SK-N-SH (cell line): ENCODE measurements around the gene WNT4. TPM values are rescaled to one million over a fixed set of nuclear protein-coding genes. Genes with fewer than 3 reads are reported as not detected.
A peak's percentile ranks its signal among the peaks of the same experiment; 100 is the strongest.

ENCODE experiments used
- CTCF ChIA-PET: fragments of 300-600, 350-600 bp; formaldehyde crosslinking; extraction: SDS; loops from one replicate; lab custom pipeline; 2021; lab: Yijun Ruan, JAX
- POLR2A ChIA-PET: fragments of 350-600 bp; sonication (Branson Sonifier 250); formaldehyde crosslinking; extraction: SDS; loops from one replicate; lab custom pipeline; 2020; ENCODE audit warnings: antibody characterized with exemption, inconsistent platforms; lab: Yijun Ruan, JAX
- DNase-seq: peaks from one replicate; pipeline ENCODE4 v3.0.0; 2012
- H2AFZ ChIP-seq: fragments of 200-600 bp; sonication (generic); 2 replicates; pipeline ENCODE4 v1.8.1; 2016; ENCODE audit warnings: antibody characterized with exemption, mild to moderate bottlenecking, low read depth
- H3F3A ChIP-seq: fragments of 200-600 bp; sonication (generic); replicated peaks from 2 replicates; pipeline ENCODE3; 2016; ENCODE audit warnings: antibody characterized with exemption, mild to moderate bottlenecking; ENCODE audit not compliant: insufficient read depth
- H3K27ac ChIP-seq, 2 experiments: fragments of 200-500 bp in 1 of 2; fragments of 200-600 bp in 1 of 2; sonication (Bioruptor generic) in 1 of 2; sonication (generic), shearing (Covaris generic) in 1 of 2; 2 replicates each; pipeline versions ENCODE4 v1.5.1 to v1.6.1; 2014 to 2016; ENCODE audit warnings: low read depth in 2 of 2, inconsistent platforms in 1 of 2, low read length in 1 of 2, mild to moderate bottlenecking in 1 of 2, mixed read lengths in 1 of 2
- H3K27me3 ChIP-seq: fragments of 200-600 bp; sonication (generic), shearing (Covaris generic); 2 replicates; pipeline ENCODE4 v1.6.1; 2016; ENCODE audit warnings: mixed run types; ENCODE audit not compliant: insufficient read depth
- H3K36me3 ChIP-seq, 2 experiments: fragments of 200-500 bp in 1 of 2; fragments of 200-600 bp in 1 of 2; sonication (Bioruptor generic) in 1 of 2; sonication (generic) in 1 of 2; replicated peaks in 1 of 2; 2 replicates each; pipeline versions ENCODE3 to v1.5.1; 2014 to 2016; ENCODE audit warnings: low read length in 1 of 2, mild to moderate bottlenecking in 1 of 2; ENCODE audit not compliant: insufficient read depth in 2 of 2, control insufficient read depth in 1 of 2
- H3K4me1 ChIP-seq, 2 experiments: fragments of 200-500 bp in 1 of 2; fragments of 200-600 bp in 1 of 2; sonication (Bioruptor generic) in 1 of 2; sonication (generic), shearing (Covaris generic) in 1 of 2; 2 replicates each; pipeline versions ENCODE4 v1.5.1 to v1.6.1; 2014 to 2016; ENCODE audit warnings: low read depth in 1 of 2, low read length in 1 of 2, mixed run types in 1 of 2; ENCODE audit not compliant: insufficient read depth in 2 of 2, control insufficient read depth in 1 of 2
- H3K4me2 ChIP-seq: fragments of 200-600 bp; sonication (generic), shearing (Covaris generic); 2 replicates; pipeline ENCODE4 v1.6.1; 2017; ENCODE audit warnings: mixed run types
- H3K4me3 ChIP-seq, 2 experiments: fragments of 200-500 bp in 1 of 2; fragments of 200-600 bp in 1 of 2; sonication (Bioruptor generic) in 1 of 2; sonication (generic), shearing (Covaris generic) in 1 of 2; 2 replicates each; pipeline versions ENCODE4 v1.5.1 to v1.8.1; 2014 to 2016; ENCODE audit warnings: low read depth in 2 of 2, inconsistent platforms in 1 of 2, low read length in 1 of 2, mild to moderate bottlenecking in 1 of 2, mixed read lengths in 1 of 2, moderate library complexity in 1 of 2
- H3K79me2 ChIP-seq: fragments of 200-600 bp; sonication (generic); 2 replicates; pipeline ENCODE4 v1.8.1; 2017; ENCODE audit warnings: mild to moderate bottlenecking; ENCODE audit not compliant: insufficient read depth
- H3K9ac ChIP-seq: fragments of 200-600 bp; sonication (generic); 2 replicates; pipeline ENCODE4 v1.6.1; 2017; ENCODE audit warnings: mixed run types
- H3K9me2 ChIP-seq: fragments of 200-600 bp; sonication (generic); 2 replicates; pipeline ENCODE4 v1.6.1; 2017; ENCODE audit warnings: mixed run types
- H3K9me3 ChIP-seq: fragments of 200-600 bp; sonication (generic); 2 replicates; pipeline ENCODE4 v1.6.1; 2017; ENCODE audit warnings: mixed run types, mild to moderate bottlenecking, moderate library complexity
- H4K20me1 ChIP-seq: fragments of 200-600 bp; sonication (generic); 2 replicates; pipeline ENCODE4 v1.6.1; 2017; ENCODE audit warnings: mild to moderate bottlenecking, mixed run types; ENCODE audit not compliant: insufficient read depth
- CHD2 ChIP-seq: fragments of 150-350 bp; IDR thresholded peaks from 2 replicates; pipeline ENCODE4 v1.6.1; 2018; ENCODE audit warnings: low read length; ENCODE audit not compliant: partially characterized antibody
- GATA2 ChIP-seq: sonication (generic); formaldehyde crosslinking; IDR thresholded peaks from 2 replicates; pipeline ENCODE4 v1.5.0; 2020; ENCODE audit warnings: mild to moderate bottlenecking, missing genetic modification reagents
- SMC3 ChIP-seq: IDR thresholded peaks from 2 replicates; pipeline ENCODE4 v1.6.1; 2012; ENCODE audit warnings: low read depth, low read length, improper control_type of control experiment
- TCF12 ChIP-seq: IDR thresholded peaks from 2 replicates; pipeline ENCODE4 v1.4.0; 2012
- WGBS: methylation state at CpG from one replicate; pipeline ENCODE4 v1.1.6; 2017; ENCODE audit warnings: low lambda C conversion rate; 5-methylcytosine and 5-hydroxymethylcytosine counted together
- polyA plus RNA-seq, 3 experiments: library from polyadenylated mRNA; depleted of rRNA; stranded (reverse); fragments of >200 nt; gene quantifications; 2 replicates each; pipeline ENCODE4 v1.2.3, GENCODE V29; 2012
- TF ChIP-seq, protein P1 (sequence below): IDR thresholded peaks from 2 replicates; pipeline ENCODE4 v1.6.1; 2012; ENCODE audit warnings: mild to moderate bottlenecking, low read depth, low read length, moderate library complexity

The WNT4 gene
- polyA plus RNA-seq, 1 of the 3 experiments (the other 2 are of a cell fraction): 0.03 TPM

DNA sequence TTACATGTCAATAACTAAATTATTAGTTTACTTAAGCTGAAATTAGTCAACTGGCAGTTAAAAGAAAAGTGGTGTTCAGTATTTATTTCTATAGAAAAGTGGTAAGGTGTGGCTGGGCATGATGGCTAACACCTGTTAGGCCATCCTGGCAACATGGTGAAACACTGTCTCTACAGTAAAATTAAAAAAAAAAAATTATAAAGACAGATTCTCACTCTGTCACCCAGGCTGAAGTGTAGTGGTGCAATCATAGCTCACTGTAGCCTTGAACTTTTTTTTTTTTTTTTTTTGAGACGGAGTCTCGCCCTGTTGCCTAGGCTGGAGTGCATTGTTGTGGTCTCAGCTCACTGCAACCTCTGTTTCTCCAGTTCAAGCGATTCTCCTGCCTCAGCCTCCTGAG, 32.9 kb downstream of the WNT4 start (continued):
- TF ChIP-seq, protein P1, sequence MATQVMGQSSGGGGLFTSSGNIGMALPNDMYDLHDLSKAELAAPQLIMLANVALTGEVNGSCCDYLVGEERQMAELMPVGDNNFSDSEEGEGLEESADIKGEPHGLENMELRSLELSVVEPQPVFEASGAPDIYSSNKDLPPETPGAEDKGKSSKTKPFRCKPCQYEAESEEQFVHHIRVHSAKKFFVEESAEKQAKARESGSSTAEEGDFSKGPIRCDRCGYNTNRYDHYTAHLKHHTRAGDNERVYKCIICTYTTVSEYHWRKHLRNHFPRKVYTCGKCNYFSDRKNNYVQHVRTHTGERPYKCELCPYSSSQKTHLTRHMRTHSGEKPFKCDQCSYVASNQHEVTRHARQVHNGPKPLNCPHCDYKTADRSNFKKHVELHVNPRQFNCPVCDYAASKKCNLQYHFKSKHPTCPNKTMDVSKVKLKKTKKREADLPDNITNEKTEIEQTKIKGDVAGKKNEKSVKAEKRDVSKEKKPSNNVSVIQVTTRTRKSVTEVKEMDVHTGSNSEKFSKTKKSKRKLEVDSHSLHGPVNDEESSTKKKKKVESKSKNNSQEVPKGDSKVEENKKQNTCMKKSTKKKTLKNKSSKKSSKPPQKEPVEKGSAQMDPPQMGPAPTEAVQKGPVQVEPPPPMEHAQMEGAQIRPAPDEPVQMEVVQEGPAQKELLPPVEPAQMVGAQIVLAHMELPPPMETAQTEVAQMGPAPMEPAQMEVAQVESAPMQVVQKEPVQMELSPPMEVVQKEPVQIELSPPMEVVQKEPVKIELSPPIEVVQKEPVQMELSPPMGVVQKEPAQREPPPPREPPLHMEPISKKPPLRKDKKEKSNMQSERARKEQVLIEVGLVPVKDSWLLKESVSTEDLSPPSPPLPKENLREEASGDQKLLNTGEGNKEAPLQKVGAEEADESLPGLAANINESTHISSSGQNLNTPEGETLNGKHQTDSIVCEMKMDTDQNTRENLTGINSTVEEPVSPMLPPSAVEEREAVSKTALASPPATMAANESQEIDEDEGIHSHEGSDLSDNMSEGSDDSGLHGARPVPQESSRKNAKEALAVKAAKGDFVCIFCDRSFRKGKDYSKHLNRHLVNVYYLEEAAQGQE: no peak
- no peak for TF ChIP-seq GATA2 (CRISPR knock-in tag)
- TF ChIP-seq TCF12: no peak

- Histone ChIP-seq H3K4me2 (no peak overlapping the region), H3K4me1 (peaks cover 18 to 44% of the 10 kb centered on the region in 2 experiments), H3K27me3 (no peaks in the 10 kb centered on the region), H3K9me2 (no peaks in the 10 kb centered on the region), H4K20me1 (peaks cover 100% of the 10 kb centered on the region), H3K9me3 (no peaks in the 10 kb centered on the region), H3K27ac (peak overlapping the region in 1 of 2 experiments; percentile 64; a peak in 2 of 4 replicates), H3K79me2 (peaks cover 78% of the 10 kb centered on the region), H3K4me3 (no peak overlapping the region), H2AFZ (no peak overlapping the region), H3F3A (peaks cover 16% of the 10 kb centered on the region), H3K9ac (no peak overlapping the region), H3K36me3 (peaks cover 26 to 40% of the 10 kb centered on the region in 2 experiments)
- TF ChIP-seq SMC3: no peak
- TF ChIP-seq GATA2 (CRISPR knock-in tag): peak; percentile 24; the same call in 1 of the 2 replicates
- no peak for TF ChIP-seq TCF12
- POLR2A ChIA-PET: interaction anchor here (1.7 kb wide), 1 partner anchor 56 kb away, joined by 3 read pairs; the partner anchor contains the start of gene CDC42
- peak; percentile 57 for DNase-seq
- CTCF ChIA-PET: interaction anchor here (0.6 to 8.2 kb wide), 10 partner anchors 9 to 534 kb away, joined by 3 to 82 read pairs (median 4); no protein-coding TSS in a partner anchor
- 87% methylated on average over 10 of the region's 11 CpGs for WGBS
These were observed 34.4 kb downstream of the WNT4 start for GRCh38 chr1:22108339-22109105.

- H3K9me3 ChIP-seq: no peaks in the 10 kb centered on the region
- no peak for DNase-seq
- peaks cover 18 to 35% of the 10 kb centered on the region in 2 experiments for H3K4me1 ChIP-seq
- H3K27ac ChIP-seq: 0 out of 4 replicates have a peak overlapping the region, but pooled peaks of 1 of the 2 experiments have one; percentile 20
- H4K20me1 ChIP-seq: peaks cover 100% of the 10 kb centered on the region
- ChIA-PET CTCF (interaction anchor here (0.6 to 8.2 kb wide), 9 partner anchors 9 to 420 kb away, joined by 3 to 82 read pairs (median 3); no protein-coding TSS in a partner anchor), POLR2A (no interaction called here)
- H2AFZ ChIP-seq: no peak overlapping the region
- peaks cover 79% of the 10 kb centered on the region for H3K79me2 ChIP-seq
- TF ChIP-seq CHD2: no peak
- no peak overlapping the region for H3K4me2 ChIP-seq
- no peak overlapping the region for H3K9ac ChIP-seq
- H3K36me3 ChIP-seq: peaks cover 22 to 44% of the 10 kb centered on the region in 2 experiments
- H3K4me3 ChIP-seq: no peak overlapping the region
- H3F3A ChIP-seq: peaks cover 24% of the 10 kb centered on the region
- H3K9me2 ChIP-seq: no peaks in the 10 kb centered on the region
- H3K27me3 ChIP-seq: no peaks in the 10 kb centered on the region
- WGBS: 93% methylated on average over 5 of the region's 5 CpGs
These were observed 35.8 kb downstream of the WNT4 start for GRCh38 chr1:22107126-22107525.
